ENCODE results near the gene AKAP8L. TPM values are rescaled to one million over a fixed set of nuclear protein-coding genes. Genes with fewer than 3 reads are reported as not detected.
A peak's percentile ranks its signal among the peaks of the same experiment; 100 is the strongest.

AKAP8L gene
- total RNA-seq, 2 donors from 2014 or later: 190 to 237 TPM

DNA sequence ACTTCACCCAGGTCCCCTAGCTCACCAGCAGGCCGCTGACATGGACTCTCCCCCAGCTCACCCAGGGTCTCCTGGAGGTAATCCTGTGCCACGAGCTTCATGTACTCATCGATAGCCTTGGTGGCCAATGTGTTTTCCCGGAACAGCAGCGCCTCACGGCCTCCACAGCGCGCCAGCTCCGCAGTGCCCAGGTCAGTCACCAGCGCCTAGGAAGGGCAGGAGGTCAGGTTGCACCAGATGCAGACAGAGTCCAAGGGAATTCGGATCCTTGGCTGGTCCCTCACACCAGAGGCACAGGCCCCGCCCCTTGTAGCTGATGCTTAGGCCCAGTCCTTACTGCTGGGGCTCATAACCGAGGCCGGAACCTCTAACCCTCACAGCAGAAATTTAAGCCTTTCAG lies 37.7 kb upstream of the AKAP8L start:
- Mint-ChIP-seq H3K36me3 (ENCODE audit: low read depth) (no peaks in the 10 kb centered on the region), H3K27me3 (ENCODE audit: insufficient read depth) (peaks cover 93% of the 10 kb centered on the region), H3K9me3 (no peaks in the 10 kb centered on the region), H3K4me3 (no peak overlapping the region), H3K4me1 (no peaks in the 10 kb centered on the region), H3K27ac (no peak overlapping the region)
- H3K36me3 ChIP-seq (ENCODE audit: control insufficient read depth, insufficient read depth, low read length): no peaks in the 10 kb centered on the region
- 79 to 83% methylated on average over 14 of the region's 14 CpGs for WGBS, 2 experiments (ENCODE audit: insufficient coverage in 1 of 2, insufficient read length in 1 of 2)
- no peaks in the 10 kb centered on the region for H3K9me3 ChIP-seq (ENCODE audit: control insufficient read depth, low read length)
- H3K4me1 ChIP-seq (ENCODE audit: control insufficient read depth, insufficient read depth, low read length): no peaks in the 10 kb centered on the region
- H3K27ac ChIP-seq (ENCODE audit: low read depth, low read length): no peak overlapping the region
- H3K9ac ChIP-seq (ENCODE audit: extremely low read depth, low read length, poor library complexity, severe bottlenecking): no peak overlapping the region
- peaks cover 88% of the 10 kb centered on the region for H3K27me3 ChIP-seq (ENCODE audit: control insufficient read depth, insufficient read depth, low read length, poor library complexity, severe bottlenecking)
- H3K4me3 ChIP-seq (ENCODE audit: low read length): no peak overlapping the region
- DNase-seq: no peak
- TF ChIP-seq CTCF (conservative IDR thresholded peaks at IDR 0.05): no peak

DNA sequence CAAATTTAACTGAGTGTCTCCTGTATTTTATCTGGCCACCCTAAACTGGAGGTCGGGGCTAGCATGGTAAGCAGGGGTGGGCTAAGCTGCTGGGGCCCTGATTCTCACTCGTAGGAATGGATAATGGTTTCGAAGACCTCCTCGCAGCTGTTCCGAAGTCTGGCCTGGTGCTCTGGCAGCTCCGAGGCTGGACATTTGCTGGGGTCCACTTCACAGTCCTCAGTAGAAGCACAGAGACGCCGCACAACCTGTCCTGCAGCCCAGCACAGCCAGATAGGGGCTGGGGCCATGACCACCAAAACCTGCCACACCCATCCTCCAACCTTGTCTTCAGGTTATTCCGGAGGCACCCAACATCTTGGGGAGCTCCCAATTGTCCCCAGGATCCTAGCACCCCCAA lies 37.2 kb upstream of the AKAP8L start:
- no peak overlapping the region for H3K27ac Mint-ChIP-seq
- TF ChIP-seq CTCF (conservative IDR thresholded peaks at IDR 0.05): no peak
- Histone ChIP-seq H3K27ac (ENCODE audit: low read depth, low read length) (no peak overlapping the region), H3K27me3 (ENCODE audit: control insufficient read depth, insufficient read depth, low read length, poor library complexity, severe bottlenecking) (peaks cover 92% of the 10 kb centered on the region), H3K9ac (ENCODE audit: extremely low read depth, low read length, poor library complexity, severe bottlenecking) (no peak overlapping the region), H3K36me3 (ENCODE audit: control insufficient read depth, insufficient read depth, low read length) (no peaks in the 10 kb centered on the region), H3K9me3 (ENCODE audit: control insufficient read depth, low read length) (no peaks in the 10 kb centered on the region), H3K4me1 (ENCODE audit: control insufficient read depth, insufficient read depth, low read length) (no peaks in the 10 kb centered on the region), H3K4me3 (ENCODE audit: low read length) (no peak overlapping the region)
- H3K36me3 Mint-ChIP-seq (ENCODE audit: low read depth): no peaks in the 10 kb centered on the region
- no peaks in the 10 kb centered on the region for H3K4me1 Mint-ChIP-seq
- DNase-seq: no peak
- H3K27me3 Mint-ChIP-seq (ENCODE audit: insufficient read depth): peaks cover 93% of the 10 kb centered on the region
- no peaks in the 10 kb centered on the region for H3K9me3 Mint-ChIP-seq
- WGBS, 2 experiments (ENCODE audit: insufficient coverage in 1 of 2, insufficient read length in 1 of 2): 91% methylated on average over 8 to 9 of the region's 9 CpGs
- H3K4me3 Mint-ChIP-seq: no peak overlapping the region

DNA sequence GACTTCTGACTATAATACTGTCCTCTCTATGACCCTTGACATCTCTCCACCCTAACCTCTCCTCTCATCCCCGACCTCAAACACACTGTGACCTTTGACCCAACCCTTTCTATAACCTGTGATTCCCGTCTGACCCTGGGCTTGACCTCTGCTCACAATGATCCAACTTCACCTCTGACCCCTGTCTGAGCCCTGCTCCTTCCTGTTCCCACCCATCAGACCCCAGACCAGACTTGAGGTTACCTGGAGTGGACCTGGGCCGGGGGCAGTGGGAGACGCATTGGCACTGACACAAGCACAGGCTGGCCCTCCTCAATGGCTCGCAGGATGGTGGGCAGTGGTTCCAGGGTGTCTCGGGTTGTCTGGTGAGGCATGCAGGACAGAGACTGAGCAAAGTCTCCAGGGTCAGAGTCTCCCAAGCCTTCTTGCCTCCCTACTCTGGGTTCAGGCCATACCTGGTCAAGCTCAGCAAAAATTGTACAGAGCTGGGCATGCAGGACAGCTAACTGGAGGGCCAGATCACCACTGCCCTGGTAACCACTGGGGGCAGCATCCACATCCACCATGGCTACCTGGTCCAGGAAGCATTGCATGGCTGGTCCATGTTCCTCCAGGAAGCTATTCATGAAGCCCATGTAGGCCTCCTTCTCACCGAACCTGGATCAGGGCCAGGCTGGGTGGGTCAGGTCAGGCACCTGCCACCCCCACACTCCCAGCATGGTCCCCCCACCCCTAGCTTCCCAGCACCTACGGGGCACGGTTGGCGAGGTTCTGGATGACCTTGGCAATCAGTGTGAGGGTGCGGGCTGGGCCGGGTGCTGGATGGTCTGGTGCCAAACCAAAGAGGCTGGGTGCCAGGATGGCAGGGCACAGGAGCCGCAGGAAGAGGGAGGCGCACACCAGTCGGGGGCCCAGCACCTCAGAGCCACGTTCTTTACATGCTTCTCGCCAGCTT lies 35.4 kb upstream of the AKAP8L start:
- Mint-ChIP-seq H3K4me1 (no peaks in the 10 kb centered on the region), H3K27ac (no peak overlapping the region), H3K4me3 (no peak overlapping the region), H3K9me3 (no peaks in the 10 kb centered on the region), H3K36me3 (ENCODE audit: low read depth) (no peaks in the 10 kb centered on the region), H3K27me3 (ENCODE audit: insufficient read depth) (peaks cover 84% of the 10 kb centered on the region)
- no peak overlapping the region for H3K27ac ChIP-seq (ENCODE audit: low read depth, low read length)
- no peaks in the 10 kb centered on the region for H3K4me1 ChIP-seq (ENCODE audit: control insufficient read depth, insufficient read depth, low read length)
- DNase-seq: no peak
- no peaks in the 10 kb centered on the region for H3K9me3 ChIP-seq (ENCODE audit: control insufficient read depth, low read length)
- 86 to 87% methylated on average over 11 to 17 of the region's 17 CpGs for WGBS, 2 experiments (ENCODE audit: insufficient coverage in 1 of 2, insufficient read length in 1 of 2)
- H3K9ac ChIP-seq (ENCODE audit: extremely low read depth, low read length, poor library complexity, severe bottlenecking): no peak overlapping the region
- no peak overlapping the region for H3K4me3 ChIP-seq (ENCODE audit: low read length)
- peak; percentile 64 for TF ChIP-seq CTCF (conservative IDR thresholded peaks at IDR 0.05)
- H3K36me3 ChIP-seq (ENCODE audit: control insufficient read depth, insufficient read depth, low read length): no peaks in the 10 kb centered on the region
- H3K27me3 ChIP-seq (ENCODE audit: control insufficient read depth, insufficient read depth, low read length, poor library complexity, severe bottlenecking): peaks cover 76% of the 10 kb centered on the region

Data from endodermal cell (in vitro differentiated cells).